ENCODE data around the gene FABP1. TPM values are rescaled to one million over a fixed set of nuclear protein-coding genes. Genes with fewer than 3 reads are reported as not detected.

FABP1 gene
- total RNA-seq, 4 donors from 2014 or later: not detected

DNA sequence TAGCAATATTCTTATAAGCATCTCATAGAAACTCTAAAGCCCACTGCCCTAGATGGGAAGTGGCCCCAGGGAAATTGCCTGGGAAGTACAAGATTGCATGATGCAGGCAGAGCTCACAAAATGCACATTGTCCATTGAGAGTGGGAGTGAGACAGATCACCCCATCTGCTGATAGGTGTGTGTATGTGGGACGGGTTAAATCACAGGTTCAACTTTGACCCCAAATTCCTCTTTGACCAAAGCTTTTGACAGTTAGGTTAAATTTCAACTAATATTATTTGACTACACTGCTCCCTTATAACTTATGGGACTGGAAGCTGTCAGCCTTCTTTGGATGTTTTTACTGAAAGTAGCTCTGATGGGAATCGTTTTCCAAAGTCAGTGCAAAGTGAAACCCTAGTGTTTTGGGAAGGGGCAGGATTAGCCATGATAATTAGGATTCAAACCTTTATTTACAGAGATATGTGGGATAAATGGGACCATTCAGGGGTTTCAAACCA is 11.4 kb upstream of the FABP1 start:
- no peak for DNase-seq (ENCODE audit: low spot score in 2 of 2)
- H3K4me3 ChIP-seq: no peak overlapping the region
- peaks cover 0 to 49% (median 3%) of the 10 kb centered on the region in 4 donors for H3K9me3 ChIP-seq
- H3K27ac ChIP-seq: no peak overlapping the region
- no peaks in the 10 kb centered on the region for H3K27me3 ChIP-seq
- no peaks in the 10 kb centered on the region for H3K4me1 ChIP-seq
- no peaks in the 10 kb centered on the region for H3K36me3 ChIP-seq
- 51 to 67% methylated on average over 2 of the region's 2 CpGs for WGBS, 2 donors
- TF ChIP-seq, protein P1, sequence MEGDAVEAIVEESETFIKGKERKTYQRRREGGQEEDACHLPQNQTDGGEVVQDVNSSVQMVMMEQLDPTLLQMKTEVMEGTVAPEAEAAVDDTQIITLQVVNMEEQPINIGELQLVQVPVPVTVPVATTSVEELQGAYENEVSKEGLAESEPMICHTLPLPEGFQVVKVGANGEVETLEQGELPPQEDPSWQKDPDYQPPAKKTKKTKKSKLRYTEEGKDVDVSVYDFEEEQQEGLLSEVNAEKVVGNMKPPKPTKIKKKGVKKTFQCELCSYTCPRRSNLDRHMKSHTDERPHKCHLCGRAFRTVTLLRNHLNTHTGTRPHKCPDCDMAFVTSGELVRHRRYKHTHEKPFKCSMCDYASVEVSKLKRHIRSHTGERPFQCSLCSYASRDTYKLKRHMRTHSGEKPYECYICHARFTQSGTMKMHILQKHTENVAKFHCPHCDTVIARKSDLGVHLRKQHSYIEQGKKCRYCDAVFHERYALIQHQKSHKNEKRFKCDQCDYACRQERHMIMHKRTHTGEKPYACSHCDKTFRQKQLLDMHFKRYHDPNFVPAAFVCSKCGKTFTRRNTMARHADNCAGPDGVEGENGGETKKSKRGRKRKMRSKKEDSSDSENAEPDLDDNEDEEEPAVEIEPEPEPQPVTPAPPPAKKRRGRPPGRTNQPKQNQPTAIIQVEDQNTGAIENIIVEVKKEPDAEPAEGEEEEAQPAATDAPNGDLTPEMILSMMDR (IDR thresholded peaks at IDR 0.05): no peak
- TF ChIP-seq EP300 (IDR thresholded peaks at IDR 0.05) (no peak), POLR2A (IDR thresholded peaks at IDR 0.05) (no peak)

DNA sequence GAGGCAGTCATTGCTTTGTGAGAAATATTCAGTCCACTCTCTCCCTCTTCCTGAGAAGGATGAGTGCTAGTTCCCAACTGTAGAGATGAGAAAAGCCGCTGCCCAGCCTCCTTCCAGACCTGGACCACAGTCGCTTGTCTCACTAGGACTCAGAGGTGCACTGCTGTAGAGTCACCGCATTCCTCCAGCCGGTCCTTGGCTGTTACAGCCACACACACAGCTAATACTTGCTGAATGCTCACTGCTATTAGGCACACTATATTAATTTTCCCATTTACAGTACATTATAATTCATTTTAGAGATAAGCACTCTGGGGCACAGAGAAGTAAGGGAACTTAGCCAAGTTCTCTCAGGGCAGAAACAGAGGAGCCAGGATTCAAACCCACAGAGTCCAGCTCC is 10.0 kb upstream of the FABP1 start:
- H3K27ac ChIP-seq: no peak overlapping the region
- H3K9me3 ChIP-seq: peaks cover 0 to 38% (median 3%) of the 10 kb centered on the region in 4 donors
- H3K4me1 ChIP-seq: no peaks in the 10 kb centered on the region
- H3K36me3 ChIP-seq: no peaks in the 10 kb centered on the region
- no peak overlapping the region for H3K4me3 ChIP-seq
- no peaks in the 10 kb centered on the region for H3K27me3 ChIP-seq
- no peak for TF ChIP-seq POLR2A (IDR thresholded peaks at IDR 0.05)
- TF ChIP-seq, protein P1 (IDR thresholded peaks at IDR 0.05): no peak
- TF ChIP-seq EP300 (IDR thresholded peaks at IDR 0.05): no peak
- WGBS, 2 donors: 93% methylated on average over 4 of the region's 4 CpGs
- no peak for DNase-seq (ENCODE audit: low spot score in 2 of 2)

DNA sequence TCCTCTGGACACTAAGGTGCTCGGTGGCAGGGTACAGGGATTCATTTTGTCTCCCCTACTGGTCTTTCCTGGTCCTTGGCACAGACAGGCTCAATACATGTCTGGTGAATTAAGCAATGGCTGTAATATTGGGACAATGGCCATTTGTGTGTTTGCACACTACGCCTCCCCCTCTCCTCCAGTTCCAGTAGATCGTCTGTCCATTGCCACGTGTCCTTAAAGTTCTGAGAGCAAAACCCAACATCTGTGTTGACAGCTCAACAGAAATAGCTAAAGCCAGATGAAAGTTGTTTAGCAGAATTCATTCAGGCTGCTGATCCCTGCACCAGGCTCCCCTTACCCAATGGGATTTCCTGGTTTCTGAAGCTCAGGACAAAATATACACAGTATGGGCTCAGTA is 9.0 kb upstream of the FABP1 start:
- WGBS, 2 donors: 31 to 42% methylated on average over 4 of the region's 4 CpGs
- peaks cover 0 to 30% (median 1%) of the 10 kb centered on the region in 4 donors for H3K9me3 ChIP-seq

DNA sequence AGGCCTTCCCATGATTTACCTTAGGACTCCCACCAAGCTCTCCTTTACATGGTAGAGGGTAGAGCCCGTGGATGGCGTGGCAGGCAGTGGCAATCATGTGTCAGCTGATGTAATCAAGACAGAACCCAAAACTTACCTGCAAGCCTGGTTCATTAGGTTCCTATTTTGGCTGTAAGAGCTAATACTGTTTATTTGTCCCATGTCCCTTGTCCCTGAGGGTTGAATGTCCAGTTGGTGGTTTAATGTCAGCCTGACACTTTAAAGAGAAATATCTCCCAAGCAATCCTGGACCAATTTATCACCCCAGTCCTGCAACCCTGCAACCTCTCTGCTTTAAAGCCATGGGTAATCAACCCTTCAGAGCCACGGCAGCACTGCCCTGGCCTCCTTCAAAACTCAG is 6.0 kb upstream of the FABP1 start:
- no peaks in the 10 kb centered on the region for H3K4me1 ChIP-seq
- no peak overlapping the region for H3K27ac ChIP-seq
- 80 to 82% methylated on average over 3 of the region's 3 CpGs for WGBS, 2 donors
- TF ChIP-seq, protein P1 (IDR thresholded peaks at IDR 0.05): no peak
- no peak for TF ChIP-seq EP300 (IDR thresholded peaks at IDR 0.05)
- TF ChIP-seq POLR2A (IDR thresholded peaks at IDR 0.05): no peak
- no peak for DNase-seq (ENCODE audit: low spot score in 2 of 2)
- H3K27me3 ChIP-seq: no peaks in the 10 kb centered on the region
- peaks cover 0 to 10% (median 0%) of the 10 kb centered on the region in 4 donors for H3K9me3 ChIP-seq
- no peak overlapping the region for H3K4me3 ChIP-seq
- no peaks in the 10 kb centered on the region for H3K36me3 ChIP-seq

More for the DNA sequence above, 9.0 kb upstream of the FABP1 start:
- TF ChIP-seq, protein P1 (IDR thresholded peaks at IDR 0.05): no peak
- no peak for TF ChIP-seq POLR2A (IDR thresholded peaks at IDR 0.05)
- peak in 1 of 2 donors; percentile 24 for TF ChIP-seq EP300 (IDR thresholded peaks at IDR 0.05)
- H3K4me3 ChIP-seq: no peak overlapping the region
- no peaks in the 10 kb centered on the region for H3K36me3 ChIP-seq
- no peak for DNase-seq (ENCODE audit: low spot score in 2 of 2)
- H3K27me3 ChIP-seq: no peaks in the 10 kb centered on the region
- H3K4me1 ChIP-seq: no peaks in the 10 kb centered on the region
- peak overlapping the region in 1 of 4 donors; percentile 24 for H3K27ac ChIP-seq

DNA sequence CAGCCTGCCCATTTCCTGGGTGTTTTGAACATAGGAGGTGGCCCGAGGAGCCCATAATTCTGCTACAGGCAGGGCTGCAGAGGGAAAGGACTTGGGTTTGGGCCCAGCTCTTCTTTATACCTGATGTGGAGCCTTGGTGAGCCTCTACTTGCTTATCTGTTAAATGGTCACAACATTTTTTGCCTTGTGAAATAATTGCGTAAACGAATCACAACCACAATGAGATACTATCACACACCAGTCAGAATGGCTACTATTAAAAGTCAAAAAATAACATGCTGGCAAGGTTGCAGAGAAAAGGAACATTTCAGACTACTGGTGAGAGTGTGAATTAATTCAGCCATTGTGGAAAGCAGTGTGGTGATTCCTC is 4.1 kb upstream of the FABP1 start:
- Histone ChIP-seq H3K27ac (no peak overlapping the region), H3K4me3 (no peak overlapping the region), H3K4me1 (no peaks in the 10 kb centered on the region), H3K9me3 (no peaks in the 10 kb centered on the region), H3K36me3 (no peaks in the 10 kb centered on the region), H3K27me3 (no peaks in the 10 kb centered on the region)
- TF ChIP-seq POLR2A (IDR thresholded peaks at IDR 0.05): no peak
- no peak for TF ChIP-seq EP300 (IDR thresholded peaks at IDR 0.05)
- TF ChIP-seq, protein P1 (IDR thresholded peaks at IDR 0.05): no peak
- DNase-seq (ENCODE audit: low spot score in 2 of 2): no peak
- WGBS, 2 donors: 86 to 94% methylated on average over 3 of the region's 3 CpGs
